ENCODE measurements around the gene PRAF2. TPM values are rescaled to one million over a fixed set of nuclear protein-coding genes. Genes with fewer than 3 reads are reported as not detected.

PRAF2 gene
- total RNA-seq, 1 experiment from 2014 or later: 0.07 TPM

- no TSS peak for BruUV-seq (replicated peaks)
- POLR2A ChIA-PET (ENCODE audit: unreplicated experiment): no interaction called here
- intact Hi-C loops (cut with micrococcal nuclease): no loop called here
Measured at GRCh38 chrX:49089553-49089952, 15.8 kb upstream of the PRAF2 start.

DNA sequence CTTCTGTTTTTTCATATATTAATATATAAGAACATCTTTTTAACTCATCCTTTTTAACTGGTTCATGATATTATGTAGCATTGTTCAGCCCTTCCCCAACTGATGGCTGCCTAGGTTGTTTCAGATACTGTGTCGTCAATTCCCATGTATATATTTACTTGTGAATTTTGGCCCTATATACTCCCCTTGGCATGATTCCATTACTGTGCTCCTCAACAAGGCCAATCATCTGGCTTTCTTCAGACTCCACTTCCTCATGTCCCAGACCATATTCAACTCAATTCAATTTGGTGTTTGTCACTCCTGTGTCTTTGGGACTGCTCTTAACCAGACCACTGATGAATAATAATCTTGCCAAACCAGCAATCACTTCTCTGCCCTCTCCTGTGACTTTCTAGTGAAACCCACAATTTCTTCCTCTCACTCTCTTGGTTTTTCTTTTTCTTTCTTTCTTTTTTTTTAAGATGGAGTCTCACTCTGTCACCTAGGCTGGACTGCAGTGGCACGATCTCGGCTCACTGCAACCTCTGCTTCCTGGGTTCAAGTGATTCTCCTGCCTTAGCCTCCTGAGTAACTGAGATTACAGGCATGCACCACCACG, 8.6 kb upstream of the PRAF2 start:
- Histone ChIP-seq H3K9me2 (replicated peaks; ENCODE audit: low read length) (no peaks in the 10 kb centered on the region), H3K27me3 (ENCODE audit: low read length) (no peaks in the 10 kb centered on the region), H4K20me1 (ENCODE audit: low read length) (no peaks in the 10 kb centered on the region), H3K9me3 (ENCODE audit: low read length) (no peaks in the 10 kb centered on the region), H3K27ac (ENCODE audit: low read length) (no peak overlapping the region), H3K9ac (ENCODE audit: low read length) (no peak overlapping the region), H3K79me2 (ENCODE audit: low read length) (no peaks in the 10 kb centered on the region), H3K4me3 (ENCODE audit: low read length) (no peak overlapping the region), H3K4me2 (ENCODE audit: low read length) (no peak overlapping the region), H2AFZ (ENCODE audit: low read length) (no peak overlapping the region), H3F3A (ENCODE audit: low read length, unreplicated experiment) (no peaks in the 10 kb centered on the region), H3K4me1 (ENCODE audit: insufficient read depth, low read length) (peaks cover 6% of the 10 kb centered on the region), H3K36me3 (ENCODE audit: low read depth, low read length) (no peaks in the 10 kb centered on the region)
- no peak for ATAC-seq
- TF ChIP-seq EZH2 (IDR thresholded peaks at IDR 0.05; ENCODE audit: low read length, unreplicated experiment) (no peak), CTCF (conservative IDR thresholded peaks at IDR 0.05; ENCODE audit: low read depth, low read length) (no peak), EZH2phosphoT487 (IDR thresholded peaks at IDR 0.05; ENCODE audit: borderline replicate concordance, low read length) (no peak)
- intact Hi-C loops (cut with micrococcal nuclease): no loop called here
- no peak for DNase-seq
- ChIA-PET CTCF (no interaction called here), POLR2A (ENCODE audit: unreplicated experiment) (no interaction called here)
- no TSS peak for BruUV-seq (replicated peaks)

More at GRCh38 chrX:49089553-49089952, 15.8 kb upstream of the PRAF2 start:
- Histone ChIP-seq H3K4me3 (ENCODE audit: low read length) (no peak overlapping the region), H3K79me2 (ENCODE audit: low read length) (no peaks in the 10 kb centered on the region), H3K4me1 (ENCODE audit: insufficient read depth, low read length) (no peaks in the 10 kb centered on the region), H2AFZ (ENCODE audit: low read length) (no peak overlapping the region), H4K20me1 (ENCODE audit: low read length) (no peaks in the 10 kb centered on the region), H3K27me3 (ENCODE audit: low read length) (no peaks in the 10 kb centered on the region), H3K27ac (ENCODE audit: low read length) (no peak overlapping the region), H3K9ac (ENCODE audit: low read length) (no peak overlapping the region), H3F3A (ENCODE audit: low read length, unreplicated experiment) (no peaks in the 10 kb centered on the region), H3K36me3 (ENCODE audit: low read depth, low read length) (no peaks in the 10 kb centered on the region), H3K9me3 (ENCODE audit: low read length) (no peaks in the 10 kb centered on the region), H3K9me2 (replicated peaks; ENCODE audit: low read length) (no peaks in the 10 kb centered on the region), H3K4me2 (ENCODE audit: low read length) (no peak overlapping the region)
- CTCF ChIA-PET: no interaction called here
- DNase-seq: no peak
- no peak for ATAC-seq
- TF ChIP-seq EZH2phosphoT487 (IDR thresholded peaks at IDR 0.05; ENCODE audit: borderline replicate concordance, low read length): no peak

DNA sequence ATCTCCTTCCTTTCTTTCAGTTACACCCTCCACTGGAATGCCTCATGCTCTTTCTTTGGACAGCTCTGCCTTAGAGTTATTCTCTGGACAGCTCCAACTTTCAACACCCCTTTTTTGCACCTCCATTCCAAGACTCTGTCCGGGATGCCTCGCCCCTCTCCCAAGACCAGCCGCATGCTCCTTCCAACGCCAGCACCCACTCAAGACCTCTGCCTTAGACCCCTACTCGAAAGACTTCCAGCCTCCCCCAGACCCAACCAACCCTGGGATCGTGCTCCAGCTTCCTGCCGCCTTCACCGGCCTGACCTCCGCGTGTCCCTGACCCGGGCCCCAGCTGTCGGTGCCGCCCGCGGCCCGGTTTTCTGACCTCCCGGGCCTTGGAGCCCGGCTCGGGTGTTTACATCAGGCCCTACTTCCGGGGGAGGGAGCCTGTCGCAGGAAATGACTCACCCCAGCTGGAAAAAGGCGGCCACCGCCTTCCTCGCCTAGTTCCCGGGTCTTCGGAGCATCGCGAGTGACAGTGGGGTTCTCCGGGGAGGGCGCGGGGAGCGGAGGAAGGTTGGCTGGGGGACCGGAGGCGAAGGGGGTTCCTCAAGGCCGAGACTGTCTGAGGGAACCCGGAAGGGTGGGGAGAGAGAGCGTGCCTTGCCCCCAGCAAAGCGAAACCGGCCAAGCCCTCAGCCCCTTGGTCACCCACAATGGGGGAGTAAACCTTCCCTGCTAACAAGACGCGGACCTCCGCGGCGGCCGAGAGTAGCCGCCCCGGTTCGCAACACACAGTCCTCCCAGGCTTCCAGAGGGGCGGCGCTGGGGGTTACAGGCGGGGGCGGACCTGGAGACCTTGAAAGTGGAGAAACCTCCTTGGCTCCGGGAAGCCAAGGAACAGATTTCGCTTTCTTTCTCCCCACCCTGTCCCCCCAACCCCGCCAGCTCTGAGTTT, 6.0 kb upstream of the PRAF2 start, which contains the start of gene WDR45:
Gene WDR45 (minus strand): TSS at position 399 of the 940 bp plus-strand sequence. CDS start 1,792 bp downstream, outside the sequence.
- intact Hi-C loops (cut with micrococcal nuclease): no loop called here
- CTCF ChIA-PET: interaction anchor here (0.6 kb wide), 1 partner anchor 351 kb away, joined by 4 read pairs; no protein-coding TSS in a partner anchor

More for the DNA sequence above, 6.0 kb upstream of the PRAF2 start, which contains the start of gene WDR45:
- Histone ChIP-seq H3K9me2 (replicated peaks; ENCODE audit: low read length) (no peaks in the 10 kb centered on the region), H3K4me2 (ENCODE audit: low read length) (peak within 1 kb of the TSS; percentile 93), H3K36me3 (ENCODE audit: low read depth, low read length) (no peaks in the 10 kb centered on the region), H3K27me3 (ENCODE audit: low read length) (no peaks in the 10 kb centered on the region), H2AFZ (ENCODE audit: low read length) (peak within 1 kb of the TSS; percentile 92), H3F3A (ENCODE audit: low read length, unreplicated experiment) (no peaks in the 10 kb centered on the region), H3K9ac (ENCODE audit: low read length) (peak within 1 kb of the TSS; percentile 79), H3K79me2 (ENCODE audit: low read length) (no peaks in the 10 kb centered on the region), H3K4me3 (ENCODE audit: low read length) (peak within 1 kb of the TSS; percentile 72), H3K4me1 (ENCODE audit: insufficient read depth, low read length) (peaks cover 6% of the 10 kb centered on the region), H3K9me3 (ENCODE audit: low read length) (no peaks in the 10 kb centered on the region), H4K20me1 (ENCODE audit: low read length) (no peaks in the 10 kb centered on the region), H3K27ac (ENCODE audit: low read length) (peak within 1 kb of the TSS; percentile 31)
- TSS peak; percentile 87 for BruUV-seq (replicated peaks)
- peak; percentile 66 for DNase-seq
- peak; percentile 87 for ATAC-seq
- no peak for TF ChIP-seq EZH2 (IDR thresholded peaks at IDR 0.05; ENCODE audit: low read length, unreplicated experiment)
- TF ChIP-seq EZH2phosphoT487 (IDR thresholded peaks at IDR 0.05; ENCODE audit: borderline replicate concordance, low read length): no peak
- no peak for TF ChIP-seq CTCF (conservative IDR thresholded peaks at IDR 0.05; ENCODE audit: low read depth, low read length)
- POLR2A ChIA-PET (ENCODE audit: unreplicated experiment): no interaction called here

All from PC-3 (cell line).